ENCODE data around the gene MMP21. TPM values are rescaled to one million over a fixed set of nuclear protein-coding genes. Genes with fewer than 3 reads are reported as not detected.

MMP21 gene
- total RNA-seq, 1 experiment from 2014 or later: not detected

DNA sequence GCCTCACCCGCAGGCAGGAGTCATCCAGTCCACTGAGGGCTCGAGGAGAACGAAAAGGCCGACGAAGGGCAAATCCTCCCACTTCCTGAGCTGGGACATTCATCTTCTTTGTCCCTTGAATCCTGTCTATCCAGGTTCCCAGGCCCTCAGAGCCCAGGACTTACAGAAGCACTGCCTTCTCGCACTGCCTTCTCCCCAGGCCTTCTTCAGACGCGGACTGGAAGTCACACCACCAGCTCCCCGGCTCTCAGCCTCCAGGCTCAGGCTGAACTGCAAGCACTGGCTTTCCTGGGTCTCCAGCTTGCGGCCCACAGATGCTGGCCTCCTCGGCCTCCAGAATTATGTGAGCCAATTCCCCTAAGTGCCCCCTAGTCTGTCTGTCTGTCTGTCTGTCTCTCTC, 6.4 kb upstream of the MMP21 start:
- Histone ChIP-seq H3K4me2 (ENCODE audit: insufficient read depth, insufficient read length, low read length) (no peak overlapping the region), H4K5ac (ENCODE audit: insufficient read length, low read depth, low read length) (no peak overlapping the region), H3K4ac (ENCODE audit: low read depth, low read length) (no peak overlapping the region), H3K79me2 (ENCODE audit: insufficient read depth, low read length) (no peaks in the 10 kb centered on the region), H3K9me3 (ENCODE audit: control insufficient read depth, low read depth, low read length) (no peaks in the 10 kb centered on the region), H2BK12ac (ENCODE audit: insufficient read length, low read depth, low read length) (no peak overlapping the region), H2AFZ (ENCODE audit: low read length) (no peak overlapping the region), H2BK120ac (ENCODE audit: low read depth, low read length, poor library complexity, severe bottlenecking) (no peak overlapping the region), H3K4me1 (ENCODE audit: insufficient read depth, low read length) (no peaks in the 10 kb centered on the region), H3T11ph (ENCODE audit: low read length) (no peak overlapping the region), H4K91ac (ENCODE audit: insufficient read length, low read depth, low read length) (no peak overlapping the region), H3K14ac (ENCODE audit: insufficient read depth, low read length) (no peak overlapping the region), H3K23ac (ENCODE audit: insufficient read length, low read depth, low read length) (no peak overlapping the region), H3K18ac (ENCODE audit: insufficient read length, low read depth, low read length) (no peak overlapping the region), H2BK5ac (ENCODE audit: insufficient read length, low read length) (no peak overlapping the region), H3K79me1 (ENCODE audit: insufficient read depth, low read depth, low read length, poor library complexity, severe bottlenecking) (no peaks in the 10 kb centered on the region), H2BK15ac (ENCODE audit: low read depth, low read length) (no peak overlapping the region), H3K56ac (ENCODE audit: insufficient read length, low read depth, low read length) (no peak overlapping the region), H3K27me3 (ENCODE audit: insufficient read depth, low read length) (no peaks in the 10 kb centered on the region), H3K9ac (ENCODE audit: extremely low read depth, insufficient read length, low read length) (no peak overlapping the region), H2BK20ac (ENCODE audit: low read depth, low read length, poor library complexity, severe bottlenecking) (no peak overlapping the region), H3K27ac (ENCODE audit: insufficient read length, low read depth, low read length) (no peak overlapping the region), H4K20me1 (ENCODE audit: control insufficient read depth, insufficient read depth, insufficient read length) (no peaks in the 10 kb centered on the region), H4K8ac (replicated peaks; ENCODE audit: insufficient read length, low read depth, low read length) (no peak overlapping the region), H2AK5ac (ENCODE audit: insufficient read length, low read length) (no peak overlapping the region), H3K23me2 (ENCODE audit: insufficient read length, low read depth, low read length, poor library complexity, severe bottlenecking) (no peaks in the 10 kb centered on the region)
- H3K36me3 Mint-ChIP-seq (ENCODE audit: insufficient read depth in 1 of 3, low read depth in 3 of 3): no peaks in the 10 kb centered on the region; a peak in 1 of 7 replicates
- DNase-seq: no peak
- no CpG with 5 or more reads among the region's 11 CpGs for WGBS (ENCODE audit: extremely low coverage, insufficient read length, low lambda C conversion rate)
- no peaks in the 10 kb centered on the region for H3K4me1 Mint-ChIP-seq
- H3K27me3 Mint-ChIP-seq (ENCODE audit: low read depth): peaks cover 8% of the 10 kb centered on the region
- peaks cover 0 to 9% of the 10 kb centered on the region in 2 experiments for H3K9me3 Mint-ChIP-seq
- TF ChIP-seq, protein P1, sequence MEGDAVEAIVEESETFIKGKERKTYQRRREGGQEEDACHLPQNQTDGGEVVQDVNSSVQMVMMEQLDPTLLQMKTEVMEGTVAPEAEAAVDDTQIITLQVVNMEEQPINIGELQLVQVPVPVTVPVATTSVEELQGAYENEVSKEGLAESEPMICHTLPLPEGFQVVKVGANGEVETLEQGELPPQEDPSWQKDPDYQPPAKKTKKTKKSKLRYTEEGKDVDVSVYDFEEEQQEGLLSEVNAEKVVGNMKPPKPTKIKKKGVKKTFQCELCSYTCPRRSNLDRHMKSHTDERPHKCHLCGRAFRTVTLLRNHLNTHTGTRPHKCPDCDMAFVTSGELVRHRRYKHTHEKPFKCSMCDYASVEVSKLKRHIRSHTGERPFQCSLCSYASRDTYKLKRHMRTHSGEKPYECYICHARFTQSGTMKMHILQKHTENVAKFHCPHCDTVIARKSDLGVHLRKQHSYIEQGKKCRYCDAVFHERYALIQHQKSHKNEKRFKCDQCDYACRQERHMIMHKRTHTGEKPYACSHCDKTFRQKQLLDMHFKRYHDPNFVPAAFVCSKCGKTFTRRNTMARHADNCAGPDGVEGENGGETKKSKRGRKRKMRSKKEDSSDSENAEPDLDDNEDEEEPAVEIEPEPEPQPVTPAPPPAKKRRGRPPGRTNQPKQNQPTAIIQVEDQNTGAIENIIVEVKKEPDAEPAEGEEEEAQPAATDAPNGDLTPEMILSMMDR (conservative IDR thresholded peaks at IDR 0.05): no peak
- H3K4me3 Mint-ChIP-seq: no peak overlapping the region
- H3K27ac Mint-ChIP-seq: no peak overlapping the region

Measured in H9 (cell line).